HG03558 (cell line): ENCODE results near the gene STXBP5.
"Not testable (repeated sequence)": the region's sequence is repeated elsewhere in the genome, so short reads cannot be mapped to it uniquely, and the experiment has no call there.

Source experiments
- ATAC-seq: cut with Tn5 transposase; IDR thresholded peaks from one replicate; pipeline ENCODE4 v1.9.1; 2021; ENCODE audit warnings: moderate number of reproducible peaks; ENCODE audit not compliant: unreplicated experiment; ENCODE audit errors: extremely low read depth

Gene STXBP5

GRCh38 chr6:147347882-147348575, 143.8 kb downstream of the STXBP5 start:
- no peak for ATAC-seq

DNA sequence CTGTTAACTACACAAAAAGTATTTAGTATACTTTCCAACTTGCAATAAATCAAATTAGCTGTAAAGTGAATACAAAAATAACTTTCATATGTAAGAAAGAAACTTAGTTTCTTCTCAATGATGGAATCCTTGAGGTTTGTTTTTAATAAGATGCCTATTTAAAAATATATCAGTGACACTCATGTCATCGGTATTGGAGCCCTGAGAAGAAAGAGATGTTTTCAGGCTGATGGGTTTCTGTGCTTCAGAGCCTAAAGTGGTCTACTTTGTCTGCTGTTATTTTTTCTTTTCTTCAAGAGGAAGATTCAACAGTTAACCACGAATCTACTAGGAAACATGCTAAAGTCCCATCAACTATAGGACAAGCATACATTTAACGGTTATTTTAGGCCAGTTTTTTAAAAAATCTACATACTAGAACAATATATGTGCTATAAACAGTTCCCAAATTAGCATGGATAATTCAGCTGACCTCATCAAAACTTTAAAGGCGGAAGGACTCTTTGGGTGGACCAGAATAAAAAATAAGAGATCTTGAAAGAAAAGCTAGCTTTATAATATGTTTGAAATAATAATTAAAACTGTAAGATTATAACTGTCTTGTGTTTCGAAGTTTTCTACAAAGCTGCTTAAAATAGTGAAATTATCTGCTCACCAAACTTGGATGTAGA, 157.2 kb downstream of the STXBP5 start:
- ATAC-seq = no peak

DNA sequence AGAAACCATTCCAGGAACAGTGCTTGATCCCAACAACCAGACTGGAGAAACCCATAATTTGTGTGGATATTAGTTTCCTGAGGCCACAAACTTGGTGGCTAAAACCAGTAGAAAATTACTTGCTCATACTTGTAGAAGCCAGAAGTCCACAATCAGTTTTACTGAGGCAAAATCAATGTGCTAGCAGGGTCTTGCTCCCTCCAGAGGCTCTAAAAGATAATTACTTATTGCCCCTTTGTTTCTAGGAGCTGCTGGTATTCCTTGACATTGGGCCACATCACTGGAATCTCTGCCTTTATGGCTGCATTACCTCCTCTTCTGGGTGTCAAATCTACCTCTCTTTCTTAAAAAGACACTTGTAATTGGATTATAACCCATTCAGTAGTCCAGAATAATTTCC, 162.1 kb downstream of the STXBP5 start:
- no peak for ATAC-seq

DNA sequence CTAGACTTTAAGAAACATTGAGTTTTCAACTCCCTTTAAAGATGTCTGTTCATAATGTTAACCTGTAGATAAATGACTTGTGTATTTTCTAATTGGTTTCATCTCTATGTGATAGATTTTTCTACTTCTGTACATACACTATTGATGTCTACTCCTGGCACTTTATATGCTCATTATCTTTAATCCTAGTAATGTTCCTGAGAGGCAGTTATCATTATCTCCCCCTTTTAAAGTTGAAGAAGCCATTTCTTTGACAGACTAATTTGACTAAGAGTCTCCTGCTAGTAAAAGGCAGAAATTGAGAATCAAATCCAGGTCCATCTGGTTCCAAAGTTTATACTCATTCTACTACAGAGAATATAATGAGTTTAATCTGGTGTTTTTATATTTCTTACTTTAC, 167.1 kb downstream of the STXBP5 start:
- ATAC-seq = no peak

DNA sequence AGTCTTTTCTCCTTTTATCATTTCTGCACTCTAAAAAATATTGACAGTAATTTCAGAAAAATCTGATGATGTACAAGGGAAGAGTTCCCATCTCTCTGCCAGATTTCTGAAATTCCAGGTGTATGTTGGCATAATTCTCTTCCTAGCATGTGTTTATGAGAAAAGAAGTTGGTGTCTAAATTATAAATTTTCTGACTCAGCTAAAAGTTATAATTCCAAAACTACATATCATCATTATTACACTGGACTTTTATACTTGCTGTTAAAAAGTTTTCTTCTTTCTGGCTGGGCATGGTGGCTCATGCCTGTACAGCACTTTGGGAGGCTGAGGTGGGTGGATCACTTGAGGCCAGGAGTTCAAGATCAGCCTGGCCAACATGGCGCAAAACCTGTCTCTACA, 168.6 kb downstream of the STXBP5 start:
- no peak for ATAC-seq

DNA sequence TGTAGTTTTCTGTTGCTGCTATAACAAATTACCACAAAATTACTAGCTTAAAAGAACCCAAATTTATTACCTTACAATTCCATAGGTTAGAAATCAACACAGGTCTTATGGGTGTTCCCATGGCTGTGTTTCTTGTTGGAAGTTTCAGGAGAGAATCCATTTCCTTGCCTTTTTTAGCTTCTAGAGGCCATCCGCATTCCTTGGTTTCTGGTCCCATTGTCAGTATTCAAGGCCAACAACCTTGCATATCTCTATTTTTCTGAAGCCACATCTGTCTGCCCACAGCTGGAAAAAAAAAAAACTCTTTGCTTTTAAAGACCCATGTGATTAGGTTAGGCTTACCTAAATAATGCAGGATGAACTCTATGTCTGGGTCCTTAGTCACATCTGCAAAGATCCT, 174.6 kb downstream of the STXBP5 start:
- no peak for ATAC-seq

- ATAC-seq = not testable (repeated sequence)
Observed at GRCh38 chr6:147380841-147381240, 176.6 kb downstream of the STXBP5 start.

DNA sequence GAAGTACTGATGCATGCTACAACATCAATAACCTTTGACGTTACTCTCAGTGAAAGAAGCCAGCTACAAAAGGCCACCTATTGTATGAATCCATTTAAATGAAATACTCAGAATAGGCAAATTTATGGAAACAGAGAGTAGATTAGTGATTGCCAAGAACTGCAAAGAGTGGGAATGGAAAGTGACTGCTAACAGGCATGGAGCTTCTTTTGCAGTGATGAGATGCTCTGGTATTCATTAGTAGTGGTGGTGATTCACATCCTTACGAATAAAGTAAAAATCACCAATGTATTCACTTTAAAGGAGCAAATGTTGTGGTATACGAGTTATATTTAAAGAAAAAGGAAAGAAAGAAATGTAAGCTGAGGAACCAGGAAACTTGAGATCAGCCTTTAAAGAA, 177.5 kb downstream of the STXBP5 start:
- ATAC-seq = no peak

DNA sequence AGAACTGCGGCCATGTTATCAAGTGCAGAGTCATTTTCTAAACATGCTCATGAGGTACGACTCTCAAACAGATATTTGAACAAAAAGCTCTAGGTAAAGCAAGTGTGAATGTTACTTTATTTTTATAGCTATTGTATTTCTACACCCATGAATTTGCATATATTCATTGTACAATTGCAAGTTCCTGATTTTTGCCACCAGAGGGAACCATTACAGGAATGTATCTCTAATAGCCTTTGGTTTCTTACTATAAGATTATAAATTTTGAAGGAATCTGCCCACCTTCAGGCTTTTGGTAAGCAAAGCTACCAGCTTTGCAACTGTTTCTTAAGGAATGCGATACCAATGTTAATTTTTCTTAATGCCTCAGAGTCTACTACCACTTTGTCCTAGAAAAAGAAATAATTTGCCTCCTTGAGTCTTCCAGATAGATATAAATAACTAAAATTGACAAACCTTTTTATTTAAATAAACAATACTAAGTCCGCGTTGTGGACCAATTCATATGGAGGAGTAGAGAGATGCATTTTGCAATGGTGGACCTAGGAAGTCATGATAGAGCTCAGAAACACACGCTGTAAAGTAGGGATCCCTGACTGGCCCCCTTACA, 178.8 kb downstream of the STXBP5 start:
- no peak for ATAC-seq

- ATAC-seq = peak; percentile 36
Observed at GRCh38 chr6:147384029-147384428, 179.8 kb downstream of the STXBP5 start.

DNA sequence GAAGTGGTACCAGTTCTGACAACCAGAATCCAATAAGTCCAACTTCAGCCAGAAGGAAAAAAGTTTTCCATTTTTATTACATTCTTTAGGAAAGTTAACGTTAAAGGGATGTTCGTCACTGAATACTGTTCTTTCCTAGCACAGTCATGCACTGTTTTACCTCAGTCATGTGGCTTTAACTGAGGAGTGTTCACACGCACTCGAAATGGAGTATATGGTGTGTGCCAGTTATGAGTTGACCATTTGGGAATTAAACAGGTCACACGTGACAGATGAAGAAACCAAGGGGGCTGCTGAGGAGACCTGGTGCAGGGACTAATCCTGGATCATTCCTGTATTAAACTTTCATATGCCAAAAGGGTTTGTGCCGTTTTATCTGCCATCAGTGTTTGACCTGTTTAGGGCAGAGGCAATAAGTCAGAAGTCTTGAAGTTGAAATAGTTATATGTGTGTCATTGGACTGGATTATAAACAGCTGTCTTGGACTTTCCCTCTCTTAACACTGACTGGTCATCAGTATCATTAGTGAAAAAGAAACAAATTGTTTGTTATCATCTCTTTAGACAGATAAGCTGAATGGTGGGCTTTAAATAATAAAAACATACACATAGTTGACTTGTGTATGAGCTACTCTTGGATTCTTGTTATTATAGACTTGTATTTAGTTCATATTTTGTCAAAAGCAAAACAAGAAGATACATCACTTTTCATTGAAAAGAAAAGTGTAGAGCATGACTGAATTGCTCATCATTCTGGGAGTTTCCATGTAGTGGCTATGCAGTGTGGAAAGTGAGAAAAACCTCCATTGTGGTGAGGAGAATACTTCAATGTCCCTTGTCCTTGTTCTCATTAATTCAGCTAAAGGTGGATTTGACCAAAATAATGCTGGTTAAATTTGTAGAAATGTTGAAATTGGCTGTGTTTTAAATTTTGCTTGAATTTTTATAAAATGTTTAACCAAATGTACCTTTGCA, 180.8 kb downstream of the STXBP5 start:
- ATAC-seq = peak; percentile 36

DNA sequence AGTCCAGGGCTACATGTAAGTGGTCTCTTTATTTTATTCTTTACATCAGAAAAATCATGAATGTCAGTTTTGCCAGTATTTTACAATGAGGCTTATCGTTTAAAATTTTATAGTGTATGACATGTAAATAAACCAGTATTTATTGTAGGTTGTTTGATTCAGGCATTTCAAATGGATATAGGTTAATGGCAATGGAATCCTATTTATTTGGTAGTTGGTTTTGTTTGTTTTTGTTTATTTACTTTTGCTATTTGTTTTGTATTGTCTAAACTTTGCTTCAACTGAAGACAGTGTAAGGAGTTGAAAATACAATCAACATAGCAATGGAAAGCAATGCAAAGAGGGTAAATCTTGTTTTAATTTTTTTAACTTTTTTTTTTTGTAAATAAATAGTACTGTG, 185.2 kb downstream of the STXBP5 start:
- no peak for ATAC-seq

DNA sequence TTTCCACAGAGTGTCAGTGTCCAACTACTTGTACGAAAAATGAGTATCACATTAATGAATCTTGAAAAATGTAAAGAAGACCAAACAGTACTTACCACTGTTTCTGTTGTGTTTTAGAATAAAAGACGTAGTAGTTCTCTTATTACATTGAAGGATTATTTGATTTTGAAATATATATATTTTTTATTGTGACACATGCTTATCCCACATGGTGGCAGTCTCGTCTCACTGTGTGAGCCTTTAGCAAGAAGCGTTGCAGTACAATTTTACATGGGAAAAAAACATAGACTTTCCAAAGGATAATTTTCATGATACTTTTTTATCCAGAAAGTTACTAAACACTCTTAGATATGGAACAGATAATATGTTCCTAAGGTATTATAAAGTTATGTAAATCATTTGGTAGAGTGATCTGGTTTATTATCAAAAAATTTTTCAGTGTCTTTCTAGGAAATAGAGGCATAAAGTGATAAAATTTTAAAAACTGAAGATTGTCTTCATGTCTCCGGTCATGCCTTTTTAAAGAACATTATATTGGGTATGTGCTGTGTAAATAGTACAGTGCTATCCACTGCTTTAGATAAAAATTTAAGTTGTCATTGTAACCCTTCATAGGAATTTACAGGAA, 186.8 kb downstream of the STXBP5 start:
- no peak for ATAC-seq

DNA sequence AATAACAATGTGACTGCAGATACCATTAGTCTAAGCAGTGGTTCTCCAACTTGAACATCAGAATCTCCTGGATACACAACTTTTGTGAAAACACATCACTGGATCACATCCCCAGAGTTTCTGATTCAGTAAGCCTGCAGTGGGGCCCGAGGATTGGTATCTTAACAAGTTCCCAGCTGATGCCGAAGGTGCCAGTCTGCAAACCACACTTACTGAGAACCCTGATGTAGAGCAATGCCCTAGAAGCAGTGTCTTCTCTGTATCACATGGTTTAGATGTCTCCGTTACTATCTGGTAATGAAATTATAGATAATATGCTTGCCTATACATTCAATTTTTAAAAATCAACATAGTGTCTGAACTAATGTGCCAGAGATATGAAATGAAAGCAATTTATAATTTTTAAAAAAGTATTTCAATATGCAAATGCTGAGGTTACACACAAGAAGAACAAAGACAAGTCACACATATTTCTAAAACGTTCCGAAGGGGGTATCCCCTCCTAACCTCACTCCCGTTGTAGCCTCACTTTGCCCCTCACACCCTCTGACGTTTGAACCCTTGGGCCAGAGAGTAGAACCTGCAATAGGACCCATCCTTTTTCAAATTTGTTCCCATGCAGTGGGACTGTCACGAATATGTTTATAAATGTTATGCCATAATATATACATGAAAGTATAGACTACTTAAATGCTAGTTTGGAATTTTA, 188.9 kb downstream of the STXBP5 start:
- ATAC-seq = no peak

GRCh38 chr6:147395158-147395557, 190.9 kb downstream of the STXBP5 start:
- no peak for ATAC-seq

DNA sequence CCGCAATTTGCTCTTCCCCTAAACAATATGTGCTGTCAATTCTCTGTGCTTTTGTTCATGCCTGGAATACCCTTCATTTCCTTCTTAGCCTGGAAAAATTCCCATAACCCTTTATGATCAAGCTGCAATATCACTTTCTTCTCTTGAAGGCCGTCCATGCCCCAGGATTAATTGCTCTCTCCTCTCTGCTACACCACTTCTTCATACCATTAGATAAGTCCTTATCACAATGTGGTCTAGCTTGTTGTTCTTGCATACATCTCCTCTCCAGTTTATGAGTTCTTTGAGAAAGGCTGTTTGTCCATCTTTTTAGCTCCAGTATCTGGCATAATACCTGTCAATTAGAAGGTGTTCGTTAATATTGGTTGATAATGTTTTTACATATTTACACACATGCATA, 193.1 kb downstream of the STXBP5 start:
- no peak for ATAC-seq

DNA sequence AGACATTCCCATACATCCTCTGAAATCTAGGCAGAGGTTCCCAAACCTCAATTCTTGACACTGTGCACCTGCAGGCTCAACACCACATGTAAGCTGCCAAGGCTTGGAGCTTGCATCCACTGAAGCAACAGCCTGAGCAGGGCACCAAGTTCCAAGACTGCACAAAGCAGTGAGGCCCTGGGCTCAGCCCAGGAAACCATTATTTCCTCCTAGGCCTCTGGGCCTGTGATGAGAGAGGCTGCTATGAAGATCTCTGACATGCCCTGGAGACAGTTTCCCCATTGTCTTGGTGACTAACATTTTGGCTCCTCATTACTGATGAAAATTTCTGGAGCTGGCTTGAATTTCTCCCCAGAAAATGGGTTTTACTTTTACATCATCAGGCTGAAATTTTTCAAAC, 196.8 kb downstream of the STXBP5 start:
- no peak for ATAC-seq

GRCh38 chr6:147401779-147402178, 197.6 kb downstream of the STXBP5 start:
- no peak for ATAC-seq

DNA sequence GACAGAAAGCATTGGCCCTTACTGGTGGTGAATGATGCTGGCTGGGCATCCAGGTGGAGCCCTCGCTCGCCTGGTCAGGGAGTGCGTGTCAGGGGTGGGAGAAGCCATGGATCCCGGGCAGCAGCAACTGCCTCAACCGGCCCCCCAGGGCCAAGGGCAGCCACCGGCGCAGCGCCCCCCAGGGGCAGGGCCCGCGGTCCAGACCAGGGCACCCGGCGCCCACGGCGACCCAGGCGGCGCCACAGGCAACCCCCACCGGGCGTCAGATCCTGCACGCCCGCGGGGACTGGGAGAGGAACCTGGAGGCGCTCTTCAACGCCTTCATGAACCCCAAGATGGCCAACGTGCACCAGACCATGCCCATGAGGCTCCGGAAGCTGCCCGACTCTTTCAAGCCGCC, 202.6 kb downstream of the STXBP5 start:
- no peak for ATAC-seq

GRCh38 chr6:147407571-147407970, 203.4 kb downstream of the STXBP5 start:
- no peak for ATAC-seq
